ENCODE data around the gene SLAMF8.
A peak's percentile ranks its signal among the peaks of the same experiment; 100 is the strongest.

The SLAMF8 gene

GRCh38 chr1:159826441-159827101 lies at the start of gene SLAMF8:
SLAMF8 (plus strand) TSS chr1:159826873; CDS start chr1:159826899, 26 bp downstream.
- no peak within 1 kb of the TSS for H3K4me3 ChIP-seq (ENCODE audit: low read depth, low read length)
- DNase-seq (ENCODE audit: low read depth), result peak; percentile 85
- TF ChIP-seq MAX (IDR thresholded peaks at IDR 0.05; ENCODE audit: low read depth, low read length) (peak; percentile 98), CTCF (IDR thresholded peaks at IDR 0.05; ENCODE audit: low read depth, low read length) (no peak), POLR2A (IDR thresholded peaks at IDR 0.05; ENCODE audit: extremely low read depth, insufficient read length) (no peak), MYC (IDR thresholded peaks at IDR 0.05; ENCODE audit: low read depth, low read length) (peak; percentile 95)

GRCh38 chr1:159778266-159778665 lies 48.4 kb upstream of the SLAMF8 start:
- DNase-seq (ENCODE audit: low read depth), result no peak
- H3K4me3 ChIP-seq (ENCODE audit: low read depth, low read length), result no peak overlapping the region
- TF ChIP-seq MAX (IDR thresholded peaks at IDR 0.05; ENCODE audit: low read depth, low read length) (no peak), POLR2A (IDR thresholded peaks at IDR 0.05; ENCODE audit: extremely low read depth, insufficient read length) (no peak), CTCF (IDR thresholded peaks at IDR 0.05; ENCODE audit: low read depth, low read length) (no peak), MYC (IDR thresholded peaks at IDR 0.05; ENCODE audit: low read depth, low read length) (no peak)

GRCh38 chr1:159779403-159779851 lies 47.2 kb upstream of the SLAMF8 start:
- TF ChIP-seq CTCF (IDR thresholded peaks at IDR 0.05; ENCODE audit: low read depth, low read length) (no peak), MAX (IDR thresholded peaks at IDR 0.05; ENCODE audit: low read depth, low read length) (no peak), POLR2A (IDR thresholded peaks at IDR 0.05; ENCODE audit: extremely low read depth, insufficient read length) (no peak), MYC (IDR thresholded peaks at IDR 0.05; ENCODE audit: low read depth, low read length) (no peak)
- no peak overlapping the region for H3K4me3 ChIP-seq (ENCODE audit: low read depth, low read length)
- no peak for DNase-seq (ENCODE audit: low read depth)

GRCh38 chr1:159780583-159781582 lies 45.8 kb upstream of the SLAMF8 start, which contains the start of gene DUSP23:
DUSP23 (plus strand) TSS chr1:159780962; CDS start chr1:159781101, 139 bp downstream.
- no peak for TF ChIP-seq MYC (IDR thresholded peaks at IDR 0.05; ENCODE audit: low read depth, low read length)
- no peak for TF ChIP-seq MAX (IDR thresholded peaks at IDR 0.05; ENCODE audit: low read depth, low read length)
- no peak for TF ChIP-seq POLR2A (IDR thresholded peaks at IDR 0.05; ENCODE audit: extremely low read depth, insufficient read length)
- TF ChIP-seq CTCF (IDR thresholded peaks at IDR 0.05; ENCODE audit: low read depth, low read length), result peak; percentile 66
- DNase-seq (ENCODE audit: low read depth), result peak; percentile 56
- H3K4me3 ChIP-seq (ENCODE audit: low read depth, low read length), result no peak within 1 kb of the TSS

GRCh38 chr1:159781992-159782391 lies 44.7 kb upstream of the SLAMF8 start:
- DNase-seq (ENCODE audit: low read depth), result no peak
- no peak overlapping the region for H3K4me3 ChIP-seq (ENCODE audit: low read depth, low read length)
- TF ChIP-seq POLR2A (IDR thresholded peaks at IDR 0.05; ENCODE audit: extremely low read depth, insufficient read length) (no peak), MYC (IDR thresholded peaks at IDR 0.05; ENCODE audit: low read depth, low read length) (no peak), MAX (IDR thresholded peaks at IDR 0.05; ENCODE audit: low read depth, low read length) (no peak), CTCF (IDR thresholded peaks at IDR 0.05; ENCODE audit: low read depth, low read length) (no peak)

Data from NB4 (cell line).